Keratinocyte (primary cell): ENCODE measurements around the gene NDUFAF2. TPM values are rescaled to one million over a fixed set of nuclear protein-coding genes. Genes with fewer than 3 reads are reported as not detected.
A peak's percentile ranks its signal among the peaks of the same experiment; 100 is the strongest.

Experiments used
- DNase-seq: peaks from one replicate; pipeline ENCODE4 v3.0.0-alpha.2; 2011; ENCODE audit warnings: low read depth, missing footprints, low spot score
- FAIRE-seq: peaks from 2 replicates; lab custom pipeline; 2011; peaks lifted over from hg19 to GRCh38; lab: Jason Lieb, UNC
- H2AFZ ChIP-seq: 2 replicates; pipeline ENCODE4 v1.6.0; 2012; ENCODE audit warnings: low read length, control low read depth, inconsistent platforms; ENCODE audit not compliant: control insufficient read depth
- H3K27ac ChIP-seq: 2 replicates; pipeline ENCODE4 v1.5.1; 2011; ENCODE audit warnings: low read length; ENCODE audit not compliant: control insufficient read depth, insufficient read depth
- H3K27me3 ChIP-seq: 3 replicates; pipeline ENCODE4 v1.6.0; 2011; ENCODE audit warnings: low read length; ENCODE audit not compliant: control insufficient read depth, insufficient read depth; ENCODE audit errors: extremely low read depth
- H3K36me3 ChIP-seq, 2 experiments: 2 replicates in 1 of 2; 3 replicates in 1 of 2; pipeline ENCODE4 v1.5.1; 2011; ENCODE audit warnings: low read length in 2 of 2, mild to moderate bottlenecking in 1 of 2; ENCODE audit not compliant: control insufficient read depth in 2 of 2, insufficient read depth in 2 of 2; ENCODE audit errors: extremely low read depth in 1 of 2
- H3K4me1 ChIP-seq: 3 replicates; pipeline ENCODE4 v1.5.1; 2011; ENCODE audit warnings: low read length; ENCODE audit not compliant: control insufficient read depth, insufficient read depth; ENCODE audit errors: extremely low read depth
- H3K4me2 ChIP-seq: 3 replicates; pipeline ENCODE4 v1.6.0; 2011; ENCODE audit warnings: low read depth, low read length; ENCODE audit not compliant: control insufficient read depth, insufficient read depth; ENCODE audit errors: extremely low read depth
- H3K4me3 ChIP-seq, 3 experiments: fragments of 200-600 bp in 1 of 3; sonication (generic) in 1 of 3; 2 replicates in 2 of 3; 3 replicates in 1 of 3; pipeline ENCODE4 v1.5.1; 2011 to 2016; ENCODE audit warnings: low read length in 3 of 3, mild to moderate bottlenecking in 3 of 3, control low read depth in 2 of 3, inconsistent platforms in 1 of 3, low read depth in 1 of 3, mixed read lengths in 1 of 3, mixed run types in 1 of 3, moderate library complexity in 1 of 3; ENCODE audit not compliant: control insufficient read depth in 2 of 3, insufficient read depth in 2 of 3; ENCODE audit errors: extremely low read depth in 1 of 3
- H3K79me2 ChIP-seq: 2 replicates; pipeline ENCODE4 v1.6.0; 2012; ENCODE audit warnings: low read length; ENCODE audit not compliant: control insufficient read depth, insufficient read depth
- H3K9ac ChIP-seq: 3 replicates; pipeline ENCODE4 v1.6.0; 2011; ENCODE audit warnings: low read length; ENCODE audit not compliant: control insufficient read depth, insufficient read depth; ENCODE audit errors: extremely low read depth
- H3K9me1 ChIP-seq: 3 replicates; pipeline ENCODE4 v1.6.0; 2011; ENCODE audit warnings: low read length; ENCODE audit not compliant: control insufficient read depth, insufficient read depth; ENCODE audit errors: extremely low read depth
- H3K9me3 ChIP-seq: 2 replicates; pipeline ENCODE4 v1.5.1; 2012; ENCODE audit warnings: low read depth, low read length; ENCODE audit not compliant: control insufficient read depth
- H4K20me1 ChIP-seq: 3 replicates; pipeline ENCODE4 v1.6.0; 2011; ENCODE audit warnings: low read length; ENCODE audit not compliant: control insufficient read depth, insufficient read depth; ENCODE audit errors: extremely low read depth
- CTCF ChIP-seq, 3 experiments: IDR thresholded peaks in 1 of 3; conservative IDR thresholded peaks in 1 of 3; optimal IDR thresholded peaks in 1 of 3; 2 replicates in 2 of 3; 3 replicates in 1 of 3; pipeline versions ENCODE3 to v1.5.1; 2011; ENCODE audit warnings: low read length in 3 of 3, mild to moderate bottlenecking in 3 of 3, moderate library complexity in 2 of 3, control low read depth in 1 of 3, inconsistent platforms in 1 of 3; ENCODE audit not compliant: insufficient read depth in 2 of 3; ENCODE audit errors: extremely low read depth in 1 of 3
- EZH2 ChIP-seq: IDR thresholded peaks from one replicate; pipeline ENCODE4 v1.6.1; 2012; ENCODE audit warnings: inconsistent platforms, mild to moderate bottlenecking, low read length, moderate library complexity
- dilution Hi-C: fragments of 300-500 bp; cut with MboI; formaldehyde crosslinking; loops from one replicate; pipeline ENCODE4 v1.7.0; 2020; ENCODE audit warnings: low sequenced_read_pairs; ENCODE audit not compliant: extremely low pct_ligation_motif_present
- polyA plus RNA-seq, 5 experiments: library from polyadenylated mRNA; depleted of rRNA in 3 of 5; stranded (reverse) in 3 of 5; stranded (forward) in 1 of 5; unstranded in 1 of 5; fragments of >200 nt; gene quantifications; 1 replicate in 1 of 5; 2 replicates in 3 of 5; 3 replicates in 1 of 5; pipeline versions ENCODE4 v1.2.1 to v1.2.3, GENCODE V29; 2011 to 2012; ENCODE audit warnings: missing spikeins in 2 of 5, low read depth in 1 of 5, low replicate concordance in 1 of 5

NDUFAF2 gene
- polyA plus RNA-seq, 1 donor (not counting 4 experiments of a cell fraction or from before 2014, with no cell fraction given), result 62.3 TPM

GRCh38 chr5:61051267-61051666 lies 106.3 kb downstream of the NDUFAF2 start:
- H3K79me2 ChIP-seq, result peaks cover 5% of the 10 kb centered on the region

GRCh38 chr5:61052882-61053281 lies 107.9 kb downstream of the NDUFAF2 start:
- no peak overlapping the region for H3K9ac ChIP-seq
- H3K9me1 ChIP-seq, result no peaks in the 10 kb centered on the region
- no peaks in the 10 kb centered on the region for H4K20me1 ChIP-seq
- peak overlapping the region; percentile 52 for H3K4me2 ChIP-seq
- H3K36me3 ChIP-seq, result no peaks in the 10 kb centered on the region
- dilution Hi-C loops, result no loop called here
- H3K79me2 ChIP-seq, result peaks cover 2% of the 10 kb centered on the region
- FAIRE-seq, result peak; percentile 93
- peaks cover 43% of the 10 kb centered on the region for H3K4me1 ChIP-seq
- no peak overlapping the region for H3K4me3 ChIP-seq
- H3K9me3 ChIP-seq, result no peaks in the 10 kb centered on the region
- TF ChIP-seq EZH2 (no peak), CTCF (optimal IDR thresholded peaks at IDR 0.05 in 1 of 3, IDR thresholded peaks at IDR 0.05 in 1 of 3, conservative IDR thresholded peaks at IDR 0.05 in 1 of 3; ENCODE audit: extremely low read depth in 1 of 3, insufficient read depth in 2 of 3, low read length in 3 of 3) (no peak)
- H2AFZ ChIP-seq, result no peak overlapping the region
- peak; percentile 62 for DNase-seq
- peak overlapping the region; percentile 65 for H3K27ac ChIP-seq
- no peaks in the 10 kb centered on the region for H3K27me3 ChIP-seq

More at GRCh38 chr5:61051267-61051666, 106.3 kb downstream of the NDUFAF2 start:
- no peak overlapping the region for H3K9ac ChIP-seq
- H3K4me3 ChIP-seq, result no peak overlapping the region
- dilution Hi-C loops, result no loop called here
- peak overlapping the region; percentile 41 for H3K4me2 ChIP-seq
- H2AFZ ChIP-seq, result no peak overlapping the region
- DNase-seq, result no peak
- H3K27ac ChIP-seq, result peak overlapping the region; percentile 19
- no peaks in the 10 kb centered on the region for H3K9me3 ChIP-seq
- no peaks in the 10 kb centered on the region for H3K9me1 ChIP-seq
- no peak for TF ChIP-seq CTCF (optimal IDR thresholded peaks at IDR 0.05 in 1 of 3, IDR thresholded peaks at IDR 0.05 in 1 of 3, conservative IDR thresholded peaks at IDR 0.05 in 1 of 3; ENCODE audit: extremely low read depth in 1 of 3, insufficient read depth in 2 of 3, low read length in 3 of 3)
- TF ChIP-seq EZH2, result no peak
- H3K4me1 ChIP-seq, result peaks cover 48% of the 10 kb centered on the region
- FAIRE-seq, result peak; percentile 85
- no peaks in the 10 kb centered on the region for H4K20me1 ChIP-seq
- H3K36me3 ChIP-seq, result no peaks in the 10 kb centered on the region
- no peaks in the 10 kb centered on the region for H3K27me3 ChIP-seq
